Measurements from ENCODE around the gene RABGGTA. TPM values are rescaled to one million over a fixed set of nuclear protein-coding genes. Genes with fewer than 3 reads are reported as not detected.

RABGGTA gene
- total and polyA plus RNA-seq, 10 of the 15 experiments (the other 5 are each of a cell fraction or from before 2014, with no cell fraction given), result 19.1 to 75.6 (median 46.9) TPM

DNA sequence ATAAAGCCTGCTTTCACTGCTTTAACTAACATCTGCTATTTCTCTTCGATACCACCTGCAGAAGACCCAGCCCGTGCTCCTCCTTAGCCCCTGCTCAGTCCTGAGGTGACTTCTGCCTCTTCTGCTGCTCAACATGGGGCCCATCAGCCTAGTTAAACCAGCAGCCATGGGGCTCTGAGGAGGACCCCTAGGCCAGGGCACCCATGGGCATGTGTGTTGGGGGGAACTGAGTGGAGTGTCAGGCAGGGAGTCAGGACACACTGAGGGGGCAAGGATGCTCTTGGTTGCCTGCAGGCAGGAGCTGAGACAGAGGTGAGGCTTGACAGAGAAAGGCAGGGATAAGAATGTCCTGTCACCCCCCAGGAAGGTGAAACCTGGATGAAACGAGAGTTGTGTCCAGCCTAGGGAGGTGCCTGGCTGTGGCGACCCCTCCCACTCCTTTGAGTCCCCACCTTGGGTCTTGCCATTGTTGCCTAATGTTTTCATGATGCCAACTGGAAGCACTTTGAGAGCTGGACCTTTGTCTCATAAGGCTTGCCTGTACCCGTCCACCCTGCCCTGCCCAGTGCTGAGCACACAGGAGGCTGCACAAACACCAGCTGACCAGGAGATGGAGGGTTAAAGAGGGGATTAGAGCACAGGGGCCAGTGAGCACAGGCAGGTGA, 12.5 kb upstream of the RABGGTA start (continued):
- TF ChIP-seq SUPT20H (IDR thresholded peaks at IDR 0.05; ENCODE audit: borderline replicate concordance, control insufficient read depth, low read depth, low read length) (no peak), NKRF (conservative IDR thresholded peaks at IDR 0.05) (no peak), RFX5 (IDR thresholded peaks at IDR 0.05; ENCODE audit: low read depth, low read length) (no peak), KDM1A (IDR thresholded peaks at IDR 0.05; ENCODE audit: borderline replicate concordance) (no peak)

GRCh38 chr14:24282736-24283135, 11.3 kb upstream of the RABGGTA start:
- Histone ChIP-seq H2AFZ (ENCODE audit: control insufficient read depth, low read depth, low read length) (no peak overlapping the region), H3K36me3 (ENCODE audit: control insufficient read depth in 2 of 2, insufficient read depth in 2 of 2, low read length in 1 of 2) (no peaks in the 10 kb centered on the region), H3K4me1 (ENCODE audit: control insufficient read depth, insufficient read depth, low read length) (peaks cover 26% of the 10 kb centered on the region), H3K27ac (ENCODE audit: control insufficient read depth, insufficient read depth) (no peak overlapping the region), H3K79me2 (ENCODE audit: control insufficient read depth, insufficient read depth, low read length) (no peaks in the 10 kb centered on the region; the same call in 1 of the 2 replicates), H3K9ac (ENCODE audit: control insufficient read depth, insufficient read depth, low read length) (no peak overlapping the region), H3K4me2 (ENCODE audit: control insufficient read depth, insufficient read depth) (no peak overlapping the region), H4K20me1 (ENCODE audit: control insufficient read depth, insufficient read depth) (no peaks in the 10 kb centered on the region), H3K27me3 (replicated peaks in 1 of 2; ENCODE audit: control insufficient read depth in 2 of 2, insufficient read depth in 2 of 2, low read length in 1 of 2) (no peaks in the 10 kb centered on the region), H3K9me3 (replicated peaks; ENCODE audit: control insufficient read depth, insufficient read depth, low read length) (no peaks in the 10 kb centered on the region; the same call in 2 of the 3 replicates), H3K4me3 (no peak overlapping the region)
- ChIA-PET RAD21 (ENCODE audit: unreplicated experiment) (interaction anchor here (1.1 to 4.7 kb wide), 2 partner anchors 14 to 40 kb away, joined by 4 to 34 read pairs; partner anchors contain the start of gene TINF2), SMC1A (ENCODE audit: uncharacterized antibody, unreplicated experiment) (interaction anchor here (0.7 to 11.8 kb wide), 5 partner anchors 14 to 39 kb away, joined by 3 to 115 read pairs (median 3); partner anchors contain the start of genes DHRS1 and NOP9), POLR2A (interaction anchor here (1.5 to 2.4 kb wide), 4 partner anchors 8 to 36 kb away, joined by 3 to 12 read pairs (median 4); no protein-coding TSS in a partner anchor), CTCF (interaction anchor here (0.6 to 17.1 kb wide), 6 partner anchors 12 to 149 kb away, joined by 3 to 269 read pairs (median 4); partner anchors contain the start of genes CIDEB, DHRS1, NOP9 and TINF2)
- WGBS (ENCODE audit: insufficient coverage, insufficient replicate concordance, low lambda C conversion rate, missing lambda C conversion rate), result 90% methylated on average over 3 of the region's 3 CpGs
- no TSS peak for BruUV-seq (replicated peaks)
- in situ Hi-C loops (cut with MboI), result no loop called here
- ATAC-seq (no peak), FAIRE-seq (no peak), DNase-seq (ENCODE audit: low read depth, low spot score) (no peak)
- intact Hi-C loops (cut with micrococcal nuclease; ENCODE audit: unreplicated experiment), result no loop called here
- no peak for TF ChIP-seq CHD4 (IDR thresholded peaks at IDR 0.05)
- TF ChIP-seq POLR2AphosphoS2 (IDR thresholded peaks at IDR 0.05; ENCODE audit: low read depth, low read length), result no peak
- TF ChIP-seq HCFC1 (IDR thresholded peaks at IDR 0.05; ENCODE audit: low read length), result no peak
- TF ChIP-seq STAT1 (conservative IDR thresholded peaks at IDR 0.05), result no peak
- no peak for TF ChIP-seq SIN3A (IDR thresholded peaks at IDR 0.05; ENCODE audit: low read depth, low read length)
- no peak for TF ChIP-seq BRCA1 (IDR thresholded peaks at IDR 0.05; ENCODE audit: low read depth, low read length)
- no peak for TF ChIP-seq TCF3 (IDR thresholded peaks at IDR 0.05; ENCODE audit: borderline replicate concordance, insufficient read depth, low read depth, low read length)
- no peak for TF ChIP-seq ESRRA (IDR thresholded peaks at IDR 0.05; ENCODE audit: low read length)
- TF ChIP-seq NRF1 (conservative IDR thresholded peaks at IDR 0.05; ENCODE audit: low read depth, low read length), result no peak
- no peak for TF ChIP-seq BCL3 (IDR thresholded peaks at IDR 0.05; ENCODE audit: borderline replicate concordance, insufficient read depth, low read depth, low read length, poor library complexity, severe bottlenecking)
- TF ChIP-seq EED (IDR thresholded peaks at IDR 0.05; ENCODE audit: low read depth), result no peak
- no peak for TF ChIP-seq BCL11A (IDR thresholded peaks at IDR 0.05; ENCODE audit: low read depth, low read length)
- TF ChIP-seq RAD51 (IDR thresholded peaks at IDR 0.05), result no peak
- no peak for TF ChIP-seq NBN (IDR thresholded peaks at IDR 0.05)
- no peak for TF ChIP-seq ZNF384 (IDR thresholded peaks at IDR 0.05; ENCODE audit: borderline replicate concordance, low read depth, low read length)

All from GM12878 (cell line).